RPMI8226 (cell line): Measurements from ENCODE around the gene SLCO1A2.
"Not testable (repeated sequence)": the region's sequence is repeated elsewhere in the genome, so short reads cannot be mapped to it uniquely, and the experiment has no call there.

Experiments used
- DNase-seq: peaks from one replicate; pipeline ENCODE4 v3.0.0-alpha.2; 2015

The SLCO1A2 gene, protein sequence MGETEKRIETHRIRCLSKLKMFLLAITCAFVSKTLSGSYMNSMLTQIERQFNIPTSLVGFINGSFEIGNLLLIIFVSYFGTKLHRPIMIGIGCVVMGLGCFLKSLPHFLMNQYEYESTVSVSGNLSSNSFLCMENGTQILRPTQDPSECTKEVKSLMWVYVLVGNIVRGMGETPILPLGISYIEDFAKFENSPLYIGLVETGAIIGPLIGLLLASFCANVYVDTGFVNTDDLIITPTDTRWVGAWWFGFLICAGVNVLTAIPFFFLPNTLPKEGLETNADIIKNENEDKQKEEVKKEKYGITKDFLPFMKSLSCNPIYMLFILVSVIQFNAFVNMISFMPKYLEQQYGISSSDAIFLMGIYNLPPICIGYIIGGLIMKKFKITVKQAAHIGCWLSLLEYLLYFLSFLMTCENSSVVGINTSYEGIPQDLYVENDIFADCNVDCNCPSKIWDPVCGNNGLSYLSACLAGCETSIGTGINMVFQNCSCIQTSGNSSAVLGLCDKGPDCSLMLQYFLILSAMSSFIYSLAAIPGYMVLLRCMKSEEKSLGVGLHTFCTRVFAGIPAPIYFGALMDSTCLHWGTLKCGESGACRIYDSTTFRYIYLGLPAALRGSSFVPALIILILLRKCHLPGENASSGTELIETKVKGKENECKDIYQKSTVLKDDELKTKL

GRCh38 chr12:21334771-21335325, at the start of gene SLCO1A2:
TSS of gene SLCO1A2 (minus strand) at chr12:21334917. CDS start at chr12:21334647, 270 bp downstream.
- DNase-seq: no peak

DNA sequence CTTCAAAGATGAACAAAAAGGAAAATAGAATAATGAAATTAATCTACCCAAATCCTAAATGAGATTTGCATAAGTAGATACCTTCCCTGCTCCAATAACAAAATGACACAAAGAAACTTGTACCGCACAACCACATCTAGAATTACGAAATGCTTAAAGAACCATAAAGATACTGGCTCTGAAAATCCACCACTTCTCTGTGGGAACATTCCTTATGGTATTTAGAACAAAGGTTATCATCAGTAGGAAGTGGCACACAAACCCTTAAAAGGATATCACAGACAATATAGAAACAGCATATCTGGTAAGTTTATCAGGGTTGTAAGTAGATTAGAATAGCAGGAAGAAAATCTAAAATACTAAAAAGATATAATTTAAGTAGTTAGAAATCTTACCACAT, 49.5 kb upstream of the SLCO1A2 start:
- DNase-seq: no peak

DNA sequence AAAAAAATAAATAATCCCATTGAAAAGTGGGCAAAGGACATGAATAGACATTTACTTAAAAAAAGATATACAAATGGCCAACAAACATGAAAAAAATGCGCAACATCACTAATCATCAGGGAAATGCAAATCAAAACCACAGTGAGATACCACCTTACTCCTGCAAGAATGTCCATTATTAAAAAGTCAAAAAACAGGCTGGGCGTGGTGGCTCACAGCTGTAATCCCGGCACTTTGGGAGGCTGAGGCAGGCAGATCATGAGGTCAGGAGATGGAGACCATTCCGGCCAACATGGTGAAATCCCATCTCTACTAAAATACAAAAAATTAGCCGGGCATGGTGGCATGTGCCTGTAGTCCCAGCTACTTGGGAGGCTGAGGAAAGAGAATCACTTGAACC, 46.6 kb upstream of the SLCO1A2 start:
- not testable (repeated sequence) for DNase-seq

GRCh38 chr12:21379218-21379617, 44.5 kb upstream of the SLCO1A2 start:
- DNase-seq: no peak

- no peak for DNase-seq
Observed at GRCh38 chr12:21372602-21373001, 37.9 kb upstream of the SLCO1A2 start, which contains the start of gene IAPP. TSS of gene IAPP (plus strand) at chr12:21372902. CDS start at chr12:21373352, 450 bp downstream.

GRCh38 chr12:21370845-21371449, 36.2 kb upstream of the SLCO1A2 start:
- no peak for DNase-seq

- DNase-seq: no peak
Observed at GRCh38 chr12:21369141-21369980, 34.6 kb upstream of the SLCO1A2 start.

DNA sequence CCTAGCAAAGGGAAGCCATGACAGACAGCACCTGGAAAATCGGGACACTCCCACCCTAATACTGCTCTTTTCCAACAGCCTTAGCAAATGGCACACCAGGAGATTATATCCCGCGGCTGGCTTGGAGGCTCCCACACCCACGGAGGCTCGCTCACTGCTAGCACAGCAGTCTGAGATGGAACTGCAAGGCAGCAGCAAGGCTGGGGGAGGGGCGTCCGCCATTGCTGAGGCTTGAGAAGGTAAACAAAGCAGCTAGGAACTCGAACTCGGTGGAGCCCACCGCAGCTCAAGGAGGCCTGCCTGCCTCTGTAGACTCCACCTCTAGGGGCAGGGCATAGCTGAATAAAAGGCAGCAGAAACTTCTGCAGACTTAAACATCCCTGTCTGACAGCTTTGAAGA, 25.9 kb upstream of the SLCO1A2 start:
- not testable (repeated sequence) for DNase-seq

DNA sequence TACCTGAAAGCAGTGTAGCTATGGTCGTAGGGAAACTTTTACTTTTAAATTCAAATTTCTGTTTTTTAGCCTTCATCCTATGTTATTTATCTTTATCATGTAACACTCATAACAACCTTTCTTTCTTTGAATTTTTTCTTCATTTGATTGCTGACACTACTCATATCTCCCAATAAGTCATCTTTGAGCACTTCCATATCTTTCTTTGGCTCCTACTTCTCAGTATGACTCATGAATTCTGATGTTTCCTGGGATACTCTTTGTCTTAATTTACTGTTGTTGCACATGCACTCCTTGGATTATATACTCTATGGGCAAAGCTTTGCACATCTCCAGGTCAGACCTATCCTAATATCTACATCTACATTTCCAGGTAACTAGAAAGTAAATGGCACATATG, 19.9 kb upstream of the SLCO1A2 start:
- no peak for DNase-seq

- no peak for DNase-seq
Observed at GRCh38 chr12:21353948-21354347, 19.2 kb upstream of the SLCO1A2 start.

- DNase-seq: no peak
Observed at GRCh38 chr12:21353487-21353886, 18.8 kb upstream of the SLCO1A2 start.

DNA sequence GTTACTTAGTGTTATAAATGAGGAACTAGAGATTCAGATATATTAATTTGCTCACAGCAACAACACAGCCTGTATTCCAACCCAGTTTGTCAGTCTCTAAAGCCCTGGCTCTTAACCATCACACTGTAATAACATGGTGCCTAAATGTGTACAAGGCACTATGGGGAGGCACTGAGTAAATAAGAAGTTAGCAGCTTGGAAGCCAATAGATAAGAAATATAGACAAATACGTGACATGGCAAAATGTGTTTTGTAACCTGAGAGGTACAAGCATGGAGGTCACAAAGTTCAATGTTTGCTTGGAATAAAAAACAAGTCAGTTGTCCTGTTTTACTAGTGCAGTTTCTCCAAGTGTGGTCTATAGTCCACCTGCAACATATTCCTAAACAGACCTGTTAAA, 16.3 kb upstream of the SLCO1A2 start:
- DNase-seq: no peak

DNA sequence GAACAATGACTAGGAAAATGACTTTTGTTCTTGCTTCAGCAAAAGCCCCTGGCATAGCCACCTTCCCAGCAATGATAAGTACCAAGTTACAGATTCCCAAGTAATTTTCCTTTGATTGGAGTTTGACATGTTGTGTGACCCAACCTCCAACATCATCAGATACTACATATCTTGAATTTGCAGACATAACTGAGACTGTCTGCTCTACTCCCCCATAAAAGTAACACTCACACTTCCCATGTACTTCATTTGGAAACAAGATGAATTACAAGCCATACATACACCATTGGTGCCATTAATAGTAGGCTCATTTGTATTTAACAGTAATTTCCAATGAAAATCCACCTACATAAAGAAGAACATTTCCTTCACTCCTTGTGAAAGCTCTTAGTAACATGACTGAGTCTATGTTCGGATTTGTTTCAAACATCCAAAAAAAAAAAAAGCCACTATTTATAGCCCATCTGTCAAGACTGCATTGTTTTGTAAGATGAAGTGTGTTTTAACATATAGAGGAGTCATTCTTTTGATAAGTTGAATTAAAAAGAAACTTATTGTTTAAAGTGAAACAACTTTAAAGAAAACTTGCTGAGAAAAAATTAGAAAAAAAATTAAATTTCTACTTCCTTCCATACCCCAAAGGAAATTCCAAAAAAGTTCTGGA, 12.0 kb upstream of the SLCO1A2 start:
- no peak for DNase-seq

DNA sequence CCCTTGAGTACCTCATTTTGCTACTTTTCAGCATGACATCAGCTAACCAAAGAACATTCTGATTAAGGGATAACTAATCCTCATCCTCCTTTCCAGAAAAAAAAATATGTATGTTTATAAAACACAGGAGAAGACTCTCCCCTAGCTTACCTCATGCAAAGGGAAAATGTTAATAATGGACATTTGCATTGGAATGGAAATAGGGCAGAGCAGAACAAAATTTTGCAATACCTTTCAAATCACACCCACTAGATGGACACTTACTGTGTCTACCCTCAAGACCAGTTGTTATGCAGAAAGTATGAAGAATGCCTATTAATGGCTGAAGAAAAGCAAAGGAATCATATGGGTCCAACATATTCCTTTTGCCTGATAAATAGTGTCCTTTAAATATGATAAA, 8.9 kb upstream of the SLCO1A2 start:
- no peak for DNase-seq

DNA sequence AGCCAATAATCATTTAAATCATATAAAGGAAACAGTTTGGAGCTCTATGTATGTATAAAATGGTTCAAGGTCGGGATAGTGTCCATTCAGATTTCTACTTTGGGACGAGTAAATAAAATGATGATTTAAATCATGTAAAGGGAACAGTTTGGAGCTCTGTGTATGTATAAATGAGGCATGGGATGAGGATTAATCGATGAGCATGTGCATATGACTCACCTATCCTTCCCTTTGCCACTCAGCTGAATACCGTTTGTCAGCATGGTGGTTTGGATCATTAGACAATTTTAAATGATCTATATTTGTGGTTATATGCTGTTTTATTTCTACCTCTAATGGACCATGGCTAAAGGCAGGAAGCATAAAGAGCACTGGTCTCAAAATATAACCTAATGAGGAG, 7.1 kb upstream of the SLCO1A2 start:
- no peak for DNase-seq

DNA sequence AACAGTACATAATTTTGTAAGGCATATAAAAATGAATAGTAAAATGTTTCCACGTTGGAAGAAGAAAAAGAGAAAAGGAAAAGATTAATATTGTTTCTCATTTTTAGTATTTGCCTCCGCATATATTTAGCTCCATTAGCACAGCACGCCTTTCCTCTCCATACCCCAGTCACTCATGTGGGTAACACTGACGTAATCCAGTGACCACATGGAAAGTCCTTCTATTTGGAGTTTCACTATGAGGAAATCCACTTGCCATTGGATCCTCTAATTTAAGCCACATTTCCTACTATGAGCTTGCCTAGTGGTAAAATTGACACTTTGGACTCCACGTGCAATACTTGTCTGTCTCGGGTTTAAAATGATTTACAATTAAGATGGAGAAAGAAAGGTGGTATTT, 5.7 kb upstream of the SLCO1A2 start:
- no peak for DNase-seq

GRCh38 chr12:21339921-21340320, 5.2 kb upstream of the SLCO1A2 start:
- DNase-seq: no peak

GRCh38 chr12:21337959-21338744, 3.4 kb upstream of the SLCO1A2 start:
- no peak for DNase-seq

- DNase-seq: no peak
Observed at GRCh38 chr12:21337453-21337852, 2.7 kb upstream of the SLCO1A2 start.

DNA sequence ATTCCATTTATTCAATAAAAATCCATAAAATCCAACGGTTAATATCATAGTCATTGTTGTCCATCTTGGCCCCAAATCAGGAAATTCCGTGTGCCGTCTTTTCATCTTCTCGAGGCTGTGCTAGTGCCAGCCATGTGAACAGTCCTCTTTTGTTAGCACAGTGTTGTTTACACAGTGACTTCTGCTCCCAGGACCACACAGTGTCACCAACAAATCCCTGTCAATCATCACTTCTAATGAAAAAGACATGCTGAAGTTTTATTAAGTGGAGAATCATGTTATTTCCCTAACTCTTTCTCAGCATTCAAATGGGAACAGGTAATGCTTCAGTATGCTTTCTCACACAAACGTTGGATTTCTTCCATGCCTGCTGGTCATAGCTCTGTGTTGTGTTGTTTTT, 1.9 kb upstream of the SLCO1A2 start:
- DNase-seq: no peak

DNA sequence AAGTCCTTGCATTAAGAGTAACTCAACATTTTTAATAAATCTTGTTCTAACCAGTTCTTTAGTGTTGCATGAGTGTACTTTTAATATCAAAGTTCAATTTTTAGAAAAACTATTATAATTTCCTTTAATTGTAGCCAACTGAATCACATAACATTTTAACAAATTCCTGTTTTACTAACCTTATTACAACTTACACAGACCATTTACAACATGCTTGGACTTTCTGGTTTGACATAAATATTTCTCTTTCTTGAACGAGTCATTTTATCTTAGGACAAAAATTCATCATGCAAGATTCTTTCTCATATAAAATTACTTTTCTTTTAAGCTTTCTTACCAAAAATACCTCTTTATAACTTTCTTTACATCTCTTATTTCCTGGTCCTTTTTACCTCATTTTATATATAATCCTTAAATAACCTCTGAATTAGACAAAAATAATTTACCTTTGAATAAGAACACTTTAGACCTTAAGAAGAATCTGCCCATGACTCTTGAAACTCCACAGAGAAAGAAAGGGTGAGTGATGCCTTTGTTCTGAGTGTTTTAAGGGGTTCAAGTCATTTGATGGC, 3.9 kb downstream of the SLCO1A2 start:
- DNase-seq: no peak
